WTC11 (cell line): Measurements from ENCODE around the gene GBP5.

ENCODE experiments used
- CREB1 ChIP-seq: sonication (generic); formaldehyde crosslinking; IDR thresholded peaks from 2 replicates; pipeline ENCODE4 v1.8.0; 2023; ENCODE audit warnings: mild to moderate bottlenecking, missing genetic modification reagents
- GABPB1 ChIP-seq: sonication (generic); formaldehyde crosslinking; IDR thresholded peaks from 2 replicates; pipeline ENCODE4 v1.8.1; 2023; ENCODE audit warnings: mild to moderate bottlenecking, missing genetic modification reagents
- RELA ChIP-seq: sonication (generic); formaldehyde crosslinking; IDR thresholded peaks from 2 replicates; pipeline ENCODE4 v1.8.1; 2022; ENCODE audit warnings: missing genetic modification reagents, mild to moderate bottlenecking, borderline replicate concordance
- TCF7 ChIP-seq: sonication (generic); formaldehyde crosslinking; IDR thresholded peaks from 2 replicates; pipeline ENCODE4 v1.8.0; 2022; ENCODE audit warnings: mild to moderate bottlenecking, low read depth, missing genetic modification reagents, moderate library complexity
- ZNF317 ChIP-seq: sonication (generic); formaldehyde crosslinking; IDR thresholded peaks from 2 replicates; pipeline ENCODE4 v1.8.1; 2023; ENCODE audit warnings: low read depth, mild to moderate bottlenecking, moderate library complexity, missing genetic modification reagents, borderline replicate concordance
- ZNF423 ChIP-seq: fragments of 250-450 bp; sonication (Bioruptor Pico); IDR thresholded peaks from 2 replicates; pipeline ENCODE4 v2.1.2; 2022; ENCODE audit warnings: mild to moderate bottlenecking, moderate library complexity
- TF ChIP-seq, protein P1 (sequence below): fragments of 200-600 bp; IDR thresholded peaks from 2 replicates; pipeline ENCODE4 v1.8.0; 2022; ENCODE audit warnings: antibody characterized with exemption
- TF ChIP-seq, protein P2 (sequence below): sonication (generic); formaldehyde crosslinking; IDR thresholded peaks from 2 replicates; pipeline ENCODE4 v1.8.1; 2022; ENCODE audit warnings: low read depth, missing genetic modification reagents, borderline replicate concordance
- TF ChIP-seq, protein P3 (sequence below): sonication (generic); formaldehyde crosslinking; IDR thresholded peaks from 2 replicates; pipeline ENCODE4 v1.8.0; 2022; ENCODE audit warnings: mild to moderate bottlenecking, missing genetic modification reagents
- TF ChIP-seq, protein P4 (sequence below): fragments of 250-450 bp; sonication (Bioruptor Pico); IDR thresholded peaks from 2 replicates; pipeline ENCODE4 v2.1.2; 2022; ENCODE audit warnings: mild to moderate bottlenecking, moderate library complexity

DNA sequence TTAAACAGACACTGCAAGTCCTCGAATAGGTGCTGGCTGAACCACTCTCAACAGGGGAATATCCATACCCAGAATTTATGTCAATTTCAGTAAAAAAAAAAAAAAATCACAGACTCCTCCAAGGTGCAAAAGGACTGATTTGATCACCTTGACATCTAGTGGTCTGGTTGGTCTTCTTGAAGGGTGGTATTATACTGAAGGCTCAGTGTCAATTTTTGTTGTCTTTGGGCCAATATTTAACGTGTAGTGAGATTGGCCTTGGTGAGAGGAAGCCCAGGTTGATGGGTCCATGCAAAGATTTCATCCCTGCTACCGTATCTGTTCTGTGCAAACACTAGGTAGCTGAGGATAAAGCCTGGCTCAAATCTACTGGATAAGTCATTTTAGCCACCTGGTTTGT is 4.0 kb upstream of the GBP5 start:
- TF ChIP-seq GABPB1 (CRISPR knock-in tag) (no peak), TCF7 (no peak), ZNF423 (no peak), RELA (CRISPR knock-in tag) (no peak), ZNF317 (CRISPR knock-in tag) (no peak), CREB1 (no peak)
- TF ChIP-seq, protein P1, sequence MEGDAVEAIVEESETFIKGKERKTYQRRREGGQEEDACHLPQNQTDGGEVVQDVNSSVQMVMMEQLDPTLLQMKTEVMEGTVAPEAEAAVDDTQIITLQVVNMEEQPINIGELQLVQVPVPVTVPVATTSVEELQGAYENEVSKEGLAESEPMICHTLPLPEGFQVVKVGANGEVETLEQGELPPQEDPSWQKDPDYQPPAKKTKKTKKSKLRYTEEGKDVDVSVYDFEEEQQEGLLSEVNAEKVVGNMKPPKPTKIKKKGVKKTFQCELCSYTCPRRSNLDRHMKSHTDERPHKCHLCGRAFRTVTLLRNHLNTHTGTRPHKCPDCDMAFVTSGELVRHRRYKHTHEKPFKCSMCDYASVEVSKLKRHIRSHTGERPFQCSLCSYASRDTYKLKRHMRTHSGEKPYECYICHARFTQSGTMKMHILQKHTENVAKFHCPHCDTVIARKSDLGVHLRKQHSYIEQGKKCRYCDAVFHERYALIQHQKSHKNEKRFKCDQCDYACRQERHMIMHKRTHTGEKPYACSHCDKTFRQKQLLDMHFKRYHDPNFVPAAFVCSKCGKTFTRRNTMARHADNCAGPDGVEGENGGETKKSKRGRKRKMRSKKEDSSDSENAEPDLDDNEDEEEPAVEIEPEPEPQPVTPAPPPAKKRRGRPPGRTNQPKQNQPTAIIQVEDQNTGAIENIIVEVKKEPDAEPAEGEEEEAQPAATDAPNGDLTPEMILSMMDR, result no peak
- TF ChIP-seq, protein P2, sequence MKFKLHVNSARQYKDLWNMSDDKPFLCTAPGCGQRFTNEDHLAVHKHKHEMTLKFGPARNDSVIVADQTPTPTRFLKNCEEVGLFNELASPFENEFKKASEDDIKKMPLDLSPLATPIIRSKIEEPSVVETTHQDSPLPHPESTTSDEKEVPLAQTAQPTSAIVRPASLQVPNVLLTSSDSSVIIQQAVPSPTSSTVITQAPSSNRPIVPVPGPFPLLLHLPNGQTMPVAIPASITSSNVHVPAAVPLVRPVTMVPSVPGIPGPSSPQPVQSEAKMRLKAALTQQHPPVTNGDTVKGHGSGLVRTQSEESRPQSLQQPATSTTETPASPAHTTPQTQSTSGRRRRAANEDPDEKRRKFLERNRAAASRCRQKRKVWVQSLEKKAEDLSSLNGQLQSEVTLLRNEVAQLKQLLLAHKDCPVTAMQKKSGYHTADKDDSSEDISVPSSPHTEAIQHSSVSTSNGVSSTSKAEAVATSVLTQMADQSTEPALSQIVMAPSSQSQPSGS (CRISPR knock-in tag), result no peak
- TF ChIP-seq, protein P3, sequence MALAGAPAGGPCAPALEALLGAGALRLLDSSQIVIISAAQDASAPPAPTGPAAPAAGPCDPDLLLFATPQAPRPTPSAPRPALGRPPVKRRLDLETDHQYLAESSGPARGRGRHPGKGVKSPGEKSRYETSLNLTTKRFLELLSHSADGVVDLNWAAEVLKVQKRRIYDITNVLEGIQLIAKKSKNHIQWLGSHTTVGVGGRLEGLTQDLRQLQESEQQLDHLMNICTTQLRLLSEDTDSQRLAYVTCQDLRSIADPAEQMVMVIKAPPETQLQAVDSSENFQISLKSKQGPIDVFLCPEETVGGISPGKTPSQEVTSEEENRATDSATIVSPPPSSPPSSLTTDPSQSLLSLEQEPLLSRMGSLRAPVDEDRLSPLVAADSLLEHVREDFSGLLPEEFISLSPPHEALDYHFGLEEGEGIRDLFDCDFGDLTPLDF (CRISPR knock-in tag), result no peak
- TF ChIP-seq, protein P4, sequence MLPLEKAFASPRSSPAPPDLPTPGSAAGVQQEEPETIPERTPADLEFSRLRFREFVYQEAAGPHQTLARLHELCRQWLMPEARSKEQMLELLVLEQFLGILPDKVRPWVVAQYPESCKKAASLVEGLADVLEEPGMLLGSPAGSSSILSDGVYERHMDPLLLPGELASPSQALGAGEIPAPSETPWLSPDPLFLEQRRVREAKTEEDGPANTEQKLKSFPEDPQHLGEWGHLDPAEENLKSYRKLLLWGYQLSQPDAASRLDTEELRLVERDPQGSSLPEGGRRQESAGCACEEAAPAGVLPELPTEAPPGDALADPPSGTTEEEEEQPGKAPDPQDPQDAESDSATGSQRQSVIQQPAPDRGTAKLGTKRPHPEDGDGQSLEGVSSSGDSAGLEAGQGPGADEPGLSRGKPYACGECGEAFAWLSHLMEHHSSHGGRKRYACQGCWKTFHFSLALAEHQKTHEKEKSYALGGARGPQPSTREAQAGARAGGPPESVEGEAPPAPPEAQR (CRISPR knock-in tag), result no peak
